Measurements from ENCODE around the gene RAD54L.
"Not testable (repeated sequence)": the region's sequence is repeated elsewhere in the genome, so short reads cannot be mapped to it uniquely, and the experiment has no call there.

RAD54L gene

DNA sequence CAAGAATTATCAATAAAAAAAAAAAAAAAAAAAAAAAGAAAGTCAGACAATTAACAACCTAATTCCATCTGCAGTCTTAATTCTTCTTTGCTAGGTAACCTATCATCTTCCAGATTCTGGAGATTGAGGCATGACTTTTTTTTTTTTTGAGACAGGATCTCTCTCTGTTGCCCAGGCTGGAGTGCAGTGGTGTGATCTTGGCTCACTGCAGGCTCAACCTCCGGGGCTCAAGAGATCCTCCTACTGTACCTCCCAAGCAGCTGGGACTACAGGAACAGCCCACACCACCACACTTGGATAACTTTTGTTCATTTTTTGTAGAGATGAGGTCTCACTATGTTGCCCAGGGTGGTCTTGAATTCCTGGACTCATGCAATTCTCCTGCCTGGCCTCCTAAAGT, 4.6 kb upstream of the RAD54L start:
- no peak for DNase-seq

DNA sequence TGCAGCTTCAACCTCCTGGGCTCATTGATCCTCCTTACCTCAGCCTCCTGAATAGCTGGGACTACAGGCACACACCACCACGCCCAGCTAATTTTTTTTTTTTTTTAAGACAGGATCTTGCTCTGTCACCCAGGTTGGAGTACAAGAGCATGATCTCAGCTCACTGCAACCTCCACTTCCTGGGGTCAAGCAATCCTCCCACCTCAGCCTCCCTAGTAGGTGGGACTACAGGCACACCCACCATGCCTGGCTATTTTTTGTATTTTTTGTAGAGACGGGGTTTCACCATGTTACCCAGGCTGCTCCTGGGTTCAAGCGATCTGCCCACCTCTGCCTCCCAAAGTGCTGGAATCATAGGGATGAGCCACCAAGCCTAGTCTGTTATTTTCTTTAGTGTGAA, 3.7 kb upstream of the RAD54L start:
- not testable (repeated sequence) for DNase-seq

DNA sequence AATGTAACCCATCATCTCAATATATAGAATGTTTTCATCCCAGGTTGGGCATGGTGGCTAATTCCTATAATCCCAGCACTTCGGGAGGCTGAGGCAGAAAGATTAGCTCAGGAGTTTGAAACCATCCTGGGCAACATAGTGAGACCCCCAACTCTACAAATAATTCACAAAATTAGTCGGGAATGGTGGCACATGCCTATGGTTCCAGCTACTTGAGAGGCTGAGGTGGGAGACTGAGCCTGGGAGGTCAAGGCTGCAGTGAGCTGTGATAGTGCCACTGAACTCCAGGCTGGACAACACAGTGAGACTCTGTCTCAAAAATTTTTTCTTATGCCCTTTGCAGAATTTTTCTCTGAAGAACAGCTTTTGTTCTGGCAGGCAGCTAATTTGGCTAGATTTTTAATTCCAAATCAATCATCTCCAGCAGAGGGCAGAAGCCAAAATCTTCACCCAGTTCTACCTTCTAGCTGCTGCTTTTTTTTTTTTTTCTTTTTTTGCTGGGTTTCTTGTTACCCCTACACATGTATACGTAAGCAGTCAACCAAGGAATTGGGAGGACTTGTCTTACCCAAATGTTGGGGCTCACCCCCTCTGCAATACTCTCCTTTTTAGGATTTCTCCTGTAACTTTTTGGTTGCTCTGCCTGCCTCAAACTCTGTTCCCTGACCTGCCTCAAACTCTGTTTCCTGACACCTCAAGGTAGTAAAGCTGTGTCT, 2.7 kb upstream of the RAD54L start:
- no peak for DNase-seq

DNA sequence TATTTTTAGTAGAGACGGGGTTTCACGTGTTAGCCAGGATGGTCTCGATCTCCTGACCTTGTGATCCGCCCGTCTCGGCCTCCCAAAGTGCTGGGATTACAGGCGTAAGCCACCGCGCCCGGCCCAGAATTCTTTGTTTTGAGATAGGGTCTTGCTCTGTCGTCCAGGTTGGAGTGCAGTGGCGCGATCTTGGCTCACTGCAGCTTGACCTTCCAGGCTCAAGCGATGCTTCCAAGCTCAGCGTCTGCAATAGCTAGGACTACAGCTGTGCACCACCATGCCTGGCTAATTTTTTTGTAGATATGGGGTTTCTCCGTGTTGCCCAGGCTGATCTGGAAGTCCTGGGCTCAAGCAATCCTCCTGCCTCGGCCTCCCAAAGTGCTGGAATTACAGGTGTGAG, 1.4 kb upstream of the RAD54L start:
- DNase-seq, result not testable (repeated sequence)

DNA sequence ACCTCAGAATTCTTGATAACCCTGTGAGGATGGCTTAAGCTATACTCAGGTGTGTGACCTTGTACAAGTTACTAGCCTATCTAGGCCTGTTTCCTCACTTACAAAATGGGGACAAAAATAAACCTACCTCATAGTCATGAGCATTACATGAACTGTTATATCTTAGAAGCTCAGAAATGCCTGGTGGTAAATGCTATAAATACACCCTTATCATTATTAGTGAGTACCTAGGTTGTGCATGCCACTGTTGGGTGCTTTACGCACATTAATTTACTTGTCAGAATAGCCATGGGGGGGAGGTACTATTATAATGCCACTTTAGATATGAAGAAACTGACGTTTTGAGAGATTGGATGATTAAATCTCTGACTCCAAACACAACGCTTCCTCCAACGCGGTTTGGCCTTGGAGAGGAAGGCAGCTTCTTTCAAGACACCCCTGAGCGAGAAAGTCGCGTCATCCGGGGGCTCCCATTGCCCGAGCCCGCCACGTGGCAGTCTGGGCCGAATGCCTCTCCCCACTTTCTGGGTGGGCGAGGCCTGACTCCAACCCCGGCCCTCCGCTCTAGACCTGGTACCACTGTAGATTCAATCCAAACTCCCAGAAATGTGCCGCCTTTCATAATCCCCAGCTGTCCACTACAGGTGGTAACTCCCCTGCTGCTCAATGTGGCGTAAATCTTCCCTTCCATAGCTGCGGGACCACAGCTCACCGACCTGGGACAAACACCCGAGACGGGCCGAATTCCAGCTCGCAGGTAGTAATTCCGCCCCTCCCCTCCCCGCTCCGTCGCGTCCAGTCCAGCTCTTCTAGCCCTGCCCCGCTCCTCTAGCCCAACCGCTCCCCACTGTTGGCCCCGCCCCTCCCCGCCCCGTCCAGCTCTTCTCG, 771 bp upstream of the RAD54L start:
- peak; percentile 64 for DNase-seq

DNA sequence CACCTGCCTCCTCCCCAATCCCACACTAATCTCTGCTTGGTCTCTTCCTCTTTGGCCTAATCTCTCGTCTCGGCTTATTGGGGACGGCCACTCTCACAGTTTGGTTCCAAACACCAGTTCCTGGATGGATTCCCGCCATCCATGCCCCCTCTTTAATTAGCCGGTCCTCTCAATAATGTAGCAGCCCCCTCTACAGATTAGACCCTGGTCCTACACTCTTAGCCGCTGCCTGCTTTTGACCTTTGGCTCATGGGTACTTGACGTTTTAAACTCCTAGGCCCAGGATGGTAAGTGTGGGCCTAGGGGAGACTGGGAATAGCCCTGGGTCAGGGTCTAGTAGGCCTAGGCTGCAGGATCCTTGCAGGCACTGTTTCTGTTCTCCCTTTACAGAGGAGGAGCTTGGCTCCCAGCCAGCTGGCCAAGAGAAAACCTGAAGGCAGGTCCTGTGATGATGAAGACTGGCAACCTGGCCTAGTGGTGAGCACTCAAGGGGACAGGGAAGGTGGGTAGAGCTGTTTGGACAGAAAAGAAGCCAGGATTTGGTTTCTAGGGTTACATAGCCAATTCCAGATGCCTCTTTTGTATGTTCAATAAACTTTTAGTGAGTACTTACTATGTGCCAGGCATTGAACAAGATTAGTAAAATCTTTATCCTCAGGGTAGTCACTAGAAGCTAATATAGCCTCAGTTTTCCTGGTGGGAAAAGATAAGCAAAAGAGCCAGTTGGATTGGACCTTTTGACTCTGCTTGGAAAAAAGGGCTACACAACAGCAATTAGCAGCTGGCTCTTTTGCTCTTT, 758 bp downstream of the RAD54L start:
- DNase-seq, result no peak

DNA sequence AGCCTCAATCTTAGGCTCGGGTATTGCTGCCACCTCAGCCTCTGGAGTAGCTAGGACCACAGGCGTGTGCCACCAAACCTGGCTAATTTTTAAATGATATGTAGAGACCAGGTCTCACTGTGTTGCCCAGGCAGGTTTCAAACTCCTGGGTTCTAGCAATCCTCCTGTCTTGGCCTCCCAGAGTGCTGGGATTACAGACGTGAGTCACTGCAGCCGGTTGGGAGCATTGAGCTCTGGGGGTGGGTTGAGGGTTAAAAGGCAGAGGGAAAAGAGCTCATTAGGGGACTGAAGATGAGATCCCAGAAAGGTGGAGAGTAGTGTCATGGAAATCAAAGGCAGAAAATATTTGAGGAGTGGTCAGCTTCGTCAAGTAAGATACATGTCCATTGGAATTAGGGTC, 7.1 kb downstream of the RAD54L start:
- no peak for DNase-seq

DNA sequence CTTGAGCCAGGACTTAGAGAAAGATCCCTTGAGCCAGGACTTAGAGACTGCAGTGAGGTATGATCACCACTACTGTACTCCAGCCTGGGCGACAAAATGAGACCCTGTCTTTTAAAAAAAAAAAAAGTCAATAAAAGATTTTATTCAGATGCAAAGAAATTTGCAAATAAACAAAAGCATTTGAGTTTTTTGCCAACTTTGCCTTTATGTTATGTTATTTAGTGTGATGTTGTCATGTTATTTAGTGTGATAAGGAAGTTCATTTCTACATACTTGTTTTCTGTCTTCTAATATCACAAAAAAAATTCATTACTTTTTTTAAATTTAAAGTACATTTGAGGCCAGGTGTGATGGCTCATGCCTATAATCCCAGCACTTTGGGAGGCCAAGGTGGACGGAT, 9.0 kb downstream of the RAD54L start:
- DNase-seq, result no peak

DNA sequence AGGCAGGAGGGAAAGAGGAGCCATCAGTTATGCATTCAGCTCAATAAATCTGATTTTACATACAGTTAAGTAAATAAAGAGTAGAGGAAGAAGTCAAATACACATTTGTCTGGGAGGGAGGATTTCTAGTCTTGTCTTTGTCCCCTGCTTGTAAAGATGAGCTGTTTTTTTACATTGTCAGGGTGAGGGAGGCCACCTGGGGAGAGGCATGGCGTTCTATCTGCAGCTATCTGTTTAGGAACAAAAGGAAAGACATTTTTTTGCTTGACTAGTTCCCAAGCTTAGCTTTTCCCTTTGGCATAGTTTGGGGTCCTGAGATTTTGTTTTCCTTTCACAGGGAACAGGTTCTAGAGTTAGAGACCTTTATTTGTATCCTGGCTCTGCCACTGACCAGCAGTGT, 14.9 kb downstream of the RAD54L start:
- DNase-seq, result no peak

DNA sequence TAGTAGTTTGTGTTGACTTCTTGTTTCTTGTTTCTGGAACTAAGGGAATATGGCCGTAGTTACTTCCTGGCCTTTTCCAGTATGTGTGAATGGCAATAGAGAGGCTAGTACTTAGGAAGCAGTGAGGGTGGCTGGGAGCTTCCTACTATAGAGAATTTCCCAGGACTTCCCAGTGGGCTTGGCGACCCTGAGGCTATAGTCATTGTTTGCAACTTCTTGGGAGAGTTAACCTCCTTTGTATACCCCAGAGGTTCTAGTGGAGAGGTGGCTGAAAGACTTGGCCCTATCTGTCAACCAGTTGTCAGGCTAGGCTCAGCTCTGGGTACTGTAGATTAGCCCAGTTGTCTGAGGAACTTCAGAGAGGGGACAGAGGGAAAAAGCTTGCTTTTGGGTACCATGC, 15.6 kb downstream of the RAD54L start:
- DNase-seq, result no peak

DNA sequence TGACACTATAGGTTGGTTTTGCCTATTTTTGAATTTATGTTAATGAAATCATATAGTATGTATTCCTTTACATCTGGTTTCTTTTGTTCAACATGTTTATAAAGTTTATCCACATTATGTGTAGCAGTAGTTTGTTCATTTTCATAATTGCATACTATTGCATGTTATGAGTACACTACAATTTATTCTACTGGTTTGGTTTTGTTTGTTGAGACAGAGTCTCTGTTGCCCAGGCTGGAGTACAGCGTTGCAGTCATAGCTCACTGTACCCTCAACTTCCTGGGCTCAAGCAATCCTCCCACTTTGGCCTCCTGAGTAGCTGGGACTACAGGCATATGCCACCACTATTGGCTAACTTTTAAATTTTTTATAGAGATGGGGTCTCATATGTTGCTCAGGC, 21.0 kb downstream of the RAD54L start:
- no peak for DNase-seq

DNA sequence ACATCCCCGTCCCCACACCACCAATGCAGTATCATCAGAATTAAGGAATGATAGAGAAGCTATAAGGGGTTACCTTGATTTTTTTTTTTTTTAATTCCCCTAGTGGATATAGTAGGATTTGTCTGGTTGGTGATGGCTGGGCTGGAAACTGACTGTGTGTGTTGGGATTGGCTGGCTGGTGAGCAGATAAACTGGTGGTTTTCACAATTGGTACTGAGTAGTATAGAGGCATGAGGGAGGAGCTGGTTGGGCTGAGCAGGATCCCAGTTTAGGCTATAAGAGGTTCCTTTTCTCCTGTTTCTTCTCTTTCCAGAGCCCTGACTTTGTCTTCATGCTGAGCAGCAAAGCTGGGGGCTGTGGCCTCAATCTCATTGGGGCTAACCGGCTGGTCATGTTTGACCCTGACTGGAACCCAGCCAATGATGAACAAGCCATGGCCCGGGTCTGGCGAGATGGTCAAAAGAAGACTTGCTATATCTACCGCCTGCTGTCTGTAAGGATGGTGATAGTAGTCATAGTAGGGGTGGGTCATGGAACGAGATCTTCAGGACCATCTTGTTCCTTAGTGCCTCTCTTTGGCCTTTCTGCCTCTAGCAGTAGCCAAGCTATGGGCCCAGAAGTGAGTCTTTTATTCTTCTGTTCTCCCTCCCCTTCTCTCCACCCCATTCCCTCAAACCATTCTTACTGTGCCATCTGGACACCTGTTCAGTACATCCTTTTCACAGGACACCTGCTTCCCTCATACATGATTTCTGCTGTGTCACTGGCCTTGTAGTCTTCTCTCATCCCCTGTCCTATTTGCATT, 26.9 kb downstream of the RAD54L start:
- no peak for DNase-seq

DNA sequence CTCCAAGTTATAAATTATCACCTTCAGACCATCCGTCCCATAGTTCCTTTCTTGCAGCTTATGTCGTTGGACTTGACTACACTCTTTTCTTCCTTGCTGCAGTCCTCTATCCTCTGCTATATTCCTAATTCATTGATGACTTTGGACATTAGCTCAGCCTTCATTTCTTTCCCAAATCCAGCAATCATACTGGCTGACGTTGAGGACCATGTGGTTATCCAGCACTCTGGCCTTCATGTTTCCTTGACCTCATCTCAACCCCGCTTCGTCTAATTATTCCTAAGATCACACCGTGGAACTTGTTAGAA, 27.4 kb downstream of the RAD54L start:
- no peak for DNase-seq

DNA sequence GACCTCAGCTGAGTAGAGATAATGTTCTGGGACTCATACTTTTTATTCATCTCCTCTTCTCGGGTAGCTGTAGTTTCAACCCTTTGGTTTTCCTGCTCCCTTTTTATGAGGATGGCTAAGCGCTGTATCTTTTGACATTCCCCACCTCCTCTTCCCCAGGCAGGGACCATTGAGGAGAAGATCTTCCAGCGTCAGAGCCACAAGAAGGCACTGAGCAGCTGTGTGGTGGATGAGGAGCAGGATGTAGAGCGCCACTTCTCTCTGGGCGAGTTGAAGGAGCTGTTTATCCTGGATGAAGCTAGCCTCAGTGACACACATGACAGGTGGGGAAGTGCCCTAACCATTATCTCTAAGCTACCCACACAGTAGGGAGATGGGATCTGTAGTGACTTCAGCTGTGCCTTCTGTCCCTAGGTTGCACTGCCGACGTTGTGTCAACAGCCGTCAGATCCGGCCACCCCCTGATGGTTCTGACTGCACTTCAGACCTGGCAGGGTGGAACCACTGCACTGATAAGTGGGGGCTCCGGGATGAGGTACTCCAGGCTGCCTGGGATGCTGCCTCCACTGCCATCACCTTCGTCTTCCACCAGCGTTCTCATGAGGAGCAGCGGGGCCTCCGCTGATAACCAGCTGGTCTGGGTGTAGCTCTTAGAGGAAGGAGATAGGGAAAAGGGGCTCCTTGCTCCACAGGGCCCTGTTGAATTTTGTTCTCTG, 30.3 kb downstream of the RAD54L start:
- no peak for DNase-seq

DNA sequence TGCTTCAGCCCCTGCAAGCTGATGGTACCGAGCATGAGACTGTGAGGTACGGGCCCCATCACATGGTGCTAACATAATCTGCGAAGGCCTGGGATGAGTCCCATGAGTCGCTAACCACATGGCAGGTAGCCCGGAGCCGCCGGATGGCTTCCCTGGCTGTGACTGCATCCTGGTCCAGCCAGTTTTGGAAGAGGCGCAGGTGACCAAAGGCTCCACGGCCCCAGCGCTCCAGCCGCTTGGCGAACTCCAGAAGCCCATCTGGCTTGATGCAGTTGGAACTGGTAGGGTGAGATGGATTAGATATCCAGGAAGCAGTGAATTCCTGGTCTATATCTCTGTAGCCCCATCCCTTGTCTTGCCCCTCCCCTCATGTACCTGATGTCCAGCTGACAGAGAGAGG, 31.2 kb downstream of the RAD54L start:
- no peak for DNase-seq

DNA sequence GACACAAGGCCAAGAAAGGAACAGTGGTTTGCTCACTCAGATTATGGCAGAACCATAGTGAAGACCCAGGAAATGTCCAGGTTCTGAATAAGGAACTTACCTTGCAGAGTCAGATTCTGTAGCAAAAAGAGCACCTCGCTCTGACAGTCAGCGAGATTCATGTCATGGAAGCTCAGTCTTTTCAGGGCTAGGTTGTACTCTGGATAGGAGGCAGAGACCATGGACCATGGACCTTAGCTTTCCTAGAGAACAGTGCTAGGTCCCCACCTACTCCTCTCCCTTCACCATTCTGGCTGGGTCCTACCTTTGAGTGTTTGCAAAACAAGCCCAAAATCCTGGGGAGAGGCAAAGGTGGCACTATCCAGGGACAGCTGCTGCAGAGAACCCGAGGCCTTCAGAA, 32.5 kb downstream of the RAD54L start:
- DNase-seq, result no peak

DNA sequence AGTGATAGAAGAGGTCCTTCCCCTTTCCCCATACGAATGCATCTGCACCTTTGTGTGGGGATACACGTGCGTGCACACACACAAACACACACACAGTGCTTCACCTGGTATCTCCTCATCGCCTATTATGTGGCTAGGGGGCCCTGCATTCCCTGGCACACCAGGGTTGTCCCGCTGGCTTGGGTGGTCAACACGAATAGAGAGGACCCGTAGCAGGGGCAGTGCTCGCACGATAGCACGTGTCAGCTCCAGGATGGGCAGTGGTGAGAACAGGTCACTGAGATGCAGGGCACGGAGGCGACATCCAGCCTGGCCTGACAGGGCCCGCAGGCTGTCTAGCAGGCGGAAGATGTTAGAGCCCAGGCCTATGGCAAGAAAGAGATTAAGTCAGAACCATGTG, 33.5 kb downstream of the RAD54L start:
- DNase-seq, result no peak

DNA sequence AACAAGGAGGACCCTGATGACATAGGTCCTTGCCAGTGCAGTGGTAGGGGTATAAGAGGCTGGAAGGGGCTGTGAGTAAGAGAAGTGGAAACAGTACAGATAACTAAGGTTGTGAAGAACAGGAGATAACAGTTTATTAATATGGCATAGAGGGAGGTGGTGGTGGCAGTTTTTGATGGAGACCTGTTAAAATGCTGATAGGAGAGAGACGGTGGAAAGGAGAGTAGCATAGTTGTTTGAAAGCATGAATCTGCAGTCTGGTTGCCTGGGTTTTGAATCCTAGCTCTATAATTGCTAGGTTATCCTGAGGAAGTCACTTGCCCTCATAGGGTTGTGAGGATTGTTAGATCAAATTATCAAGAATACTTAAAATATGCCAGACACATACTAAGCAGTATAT, 36.5 kb downstream of the RAD54L start:
- no peak for DNase-seq

DNA sequence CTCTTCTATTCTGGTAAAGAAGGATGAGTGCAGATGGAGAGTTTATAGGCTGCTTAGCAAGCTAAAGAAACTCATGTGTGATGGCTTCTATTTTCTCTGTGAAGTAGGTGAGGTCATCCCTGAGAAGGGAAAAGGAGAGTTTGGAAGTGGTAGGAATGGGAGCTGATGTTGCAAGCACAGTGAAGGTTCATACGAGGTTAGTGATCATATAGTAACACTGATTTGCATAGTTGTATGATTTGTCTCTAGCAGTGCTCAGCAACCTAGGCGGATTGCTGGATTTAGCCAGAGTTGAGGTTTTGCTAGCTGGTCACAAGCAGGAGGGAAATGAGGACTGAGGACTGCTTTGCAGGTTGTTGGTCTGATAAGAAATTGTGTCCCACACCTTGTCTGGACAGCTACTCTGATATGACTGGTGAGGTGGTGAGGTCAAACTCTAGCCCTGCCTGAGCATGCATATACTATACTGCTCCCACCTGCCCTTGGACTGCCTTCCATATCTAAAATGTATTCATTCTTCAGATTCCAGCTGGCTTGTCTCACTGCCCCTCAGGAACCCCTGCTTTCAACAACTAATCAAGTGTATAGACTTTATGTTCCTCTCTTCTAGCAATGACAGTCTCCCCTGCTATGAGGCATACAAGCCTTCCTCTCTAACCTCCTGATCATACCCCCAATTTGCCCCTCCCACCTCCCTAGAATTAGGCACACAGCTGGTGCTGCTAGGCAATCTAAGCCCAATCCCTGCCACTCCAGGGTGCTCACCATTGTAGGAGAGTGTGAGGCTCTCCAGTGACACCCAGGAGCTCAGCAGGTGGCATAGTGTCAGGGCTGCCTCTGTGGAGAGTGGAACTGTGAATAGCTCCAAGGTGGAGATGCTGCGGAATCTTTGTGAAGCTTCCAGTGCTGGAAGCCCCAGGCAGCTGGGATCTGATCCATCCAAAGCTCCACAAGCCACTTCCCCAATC, 37.3 kb downstream of the RAD54L start:
- DNase-seq, result no peak

DNA sequence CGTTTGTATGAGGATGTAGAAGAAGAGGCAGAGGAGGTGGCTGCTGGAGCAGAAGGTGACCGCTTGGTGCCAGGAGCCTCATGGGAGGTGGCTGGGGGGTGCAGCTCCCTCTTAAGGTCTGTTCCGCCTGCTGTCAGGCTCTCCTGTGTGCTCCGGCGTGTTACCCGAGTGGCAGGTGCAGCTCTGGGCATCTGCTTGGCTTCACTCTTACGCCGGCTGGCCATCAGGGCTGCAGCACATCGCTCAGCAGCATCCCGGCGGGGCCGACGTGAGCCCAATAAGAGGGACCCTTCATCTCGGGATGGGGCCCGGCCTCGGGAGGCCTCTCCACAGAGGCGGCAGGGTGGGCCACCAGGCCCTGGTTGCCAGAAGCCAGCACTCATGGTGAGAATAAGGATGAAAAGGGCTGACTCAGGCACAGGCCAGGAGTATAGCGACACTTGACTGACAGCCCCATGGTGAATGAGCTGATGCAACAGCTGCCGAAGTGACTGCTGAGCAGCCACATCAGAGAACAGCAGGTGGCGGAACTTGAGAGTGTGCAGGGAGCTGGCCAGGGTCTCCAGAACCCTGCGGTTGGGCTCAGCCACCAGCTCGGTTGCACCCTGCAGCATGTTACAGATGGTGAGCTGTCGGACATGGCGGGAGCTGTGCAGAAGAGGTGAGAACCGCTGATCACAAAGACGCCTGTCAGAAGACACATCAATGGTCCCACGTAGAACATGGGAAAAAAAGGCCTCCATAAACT, 38.3 kb downstream of the RAD54L start:
- peak; percentile 11 for DNase-seq
